NCI-H1417 (cell line): ENCODE data around the gene UBE2B.
"Not testable (repeated sequence)": the region's sequence is repeated elsewhere in the genome, so short reads cannot be mapped to it uniquely, and the experiment has no call there.

Experiments
- DNase-seq, 3 experiments: peaks; one replicate each; lab custom pipeline; 2025; lab: John Stamatoyannopoulos, UW

The UBE2B gene

DNA sequence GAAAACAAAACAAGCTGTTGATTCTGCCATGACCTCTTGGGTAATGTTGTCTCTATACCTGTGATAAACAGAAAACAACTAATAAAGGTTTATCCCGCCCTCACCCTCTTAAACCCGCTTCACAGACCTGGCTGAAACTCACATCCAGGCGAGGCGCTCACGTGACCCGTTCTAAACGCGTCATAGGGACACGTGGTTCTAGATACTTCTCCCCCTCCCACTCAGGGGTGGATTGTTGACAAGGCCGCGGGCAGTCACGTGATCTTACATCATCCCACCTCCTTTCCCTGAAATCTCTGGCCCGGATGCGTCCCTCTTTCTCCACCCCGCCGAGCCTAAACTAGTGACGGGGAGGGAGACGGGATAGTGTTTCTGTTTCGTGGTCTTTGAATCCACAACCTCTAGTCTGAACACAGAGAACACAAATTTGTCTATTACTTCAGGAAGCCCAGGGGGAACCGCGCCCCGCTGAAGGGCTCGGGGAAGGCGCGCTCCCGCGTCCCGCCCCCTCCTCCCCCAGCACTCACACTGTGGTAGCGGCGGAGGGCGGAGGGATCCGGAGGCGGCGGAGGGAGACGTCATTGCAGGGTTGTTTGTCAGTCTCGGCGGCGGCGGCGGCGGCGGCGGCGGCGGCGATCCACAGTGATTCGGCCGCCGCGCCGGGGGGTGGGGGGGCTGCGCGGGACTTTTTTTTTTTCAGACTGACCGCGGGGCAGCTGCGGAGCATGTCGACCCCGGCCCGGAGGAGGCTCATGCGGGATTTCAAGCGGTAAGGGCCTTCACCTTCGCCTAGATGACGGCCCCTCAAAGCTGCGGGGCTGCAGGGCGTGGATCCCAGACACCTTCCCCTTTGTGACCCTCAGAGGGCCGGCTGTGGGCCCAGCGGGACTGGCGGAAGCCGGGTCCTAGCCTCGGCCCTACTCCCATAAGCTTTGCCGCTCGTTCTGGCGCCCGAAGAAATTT, at the start of gene UBE2B:
TSS of gene UBE2B (plus strand) at position 699 of the 963 bp plus-strand sequence. CDS start at position 726, 27 bp downstream.
- DNase-seq, result peak; percentile 97 to 98 (median 97)

DNA sequence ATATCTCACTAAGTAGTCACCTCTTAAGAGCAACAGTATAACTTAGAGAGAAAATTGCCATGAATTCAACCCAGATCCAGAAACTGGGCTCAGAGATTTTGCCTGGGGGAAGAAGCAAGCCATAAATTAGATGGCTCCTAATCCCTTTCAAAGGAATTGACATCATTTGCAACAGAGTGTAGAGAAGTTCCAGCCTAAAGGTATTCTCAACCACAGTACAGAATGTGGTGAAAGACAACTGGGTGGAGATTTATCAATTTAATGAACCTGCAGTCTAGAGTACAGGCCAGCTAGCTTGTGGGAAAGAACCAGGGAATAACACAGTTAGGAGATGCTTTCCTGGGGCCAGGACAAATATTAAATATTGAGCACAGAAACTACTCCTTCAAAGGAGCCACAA, 44.0 kb upstream of the UBE2B start:
- no peak for DNase-seq

DNA sequence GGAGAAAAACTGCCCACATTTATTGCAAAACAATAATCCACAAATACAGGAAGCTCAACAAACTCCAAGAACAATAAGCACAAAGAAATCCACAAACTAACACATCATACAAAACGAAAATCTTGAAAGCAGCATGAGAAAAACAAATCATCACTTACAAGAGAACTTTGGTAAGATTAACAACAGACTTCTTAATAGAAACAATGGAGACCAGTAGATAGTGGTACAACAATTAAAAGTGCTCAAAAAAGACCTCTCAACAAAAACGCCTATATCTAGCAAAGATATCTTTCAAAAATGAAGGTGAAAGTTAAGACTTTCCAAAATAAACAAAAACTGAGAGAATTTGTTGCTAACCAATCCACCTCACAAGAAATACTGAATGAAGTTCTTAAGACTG, 42.8 kb upstream of the UBE2B start:
- DNase-seq, result no peak

DNA sequence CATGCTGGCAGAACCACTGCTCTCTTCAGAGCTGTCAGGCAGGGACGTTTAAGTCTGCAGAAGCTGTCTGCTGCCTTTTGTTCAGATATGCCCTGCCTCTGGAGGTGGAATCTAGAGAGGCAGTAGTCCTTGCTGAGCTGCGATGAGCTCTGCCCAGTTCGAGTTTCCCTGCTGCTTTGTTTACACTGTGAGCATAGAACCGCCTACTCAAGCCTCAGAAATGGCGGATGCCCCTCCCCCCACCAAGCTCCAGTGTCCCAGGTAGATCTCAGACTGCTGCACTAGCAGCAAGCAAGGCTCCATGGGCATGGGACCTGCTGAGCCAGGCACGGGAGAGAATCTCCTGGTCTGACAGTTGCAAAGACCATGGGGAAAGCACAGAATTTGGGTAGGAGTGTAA, 34.5 kb upstream of the UBE2B start:
- DNase-seq, result not testable (repeated sequence)

DNA sequence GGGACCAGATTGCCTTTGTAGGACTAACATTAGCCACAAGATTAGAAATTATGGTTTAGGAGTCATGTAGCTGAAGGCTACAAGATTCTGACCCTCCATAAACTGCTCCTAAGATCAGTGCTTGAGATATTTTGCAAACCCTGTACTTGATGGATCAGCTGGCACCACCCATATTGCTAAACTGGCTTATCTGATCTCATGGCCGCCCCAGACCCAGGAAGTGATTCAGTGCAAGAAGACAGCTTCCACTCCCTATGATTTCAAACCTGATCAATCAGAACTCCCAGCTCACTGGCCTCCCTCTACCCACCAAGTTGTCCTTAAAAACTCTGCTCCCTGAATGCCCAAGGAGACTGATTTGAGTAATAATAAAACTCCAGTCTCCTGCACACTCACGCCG, 27.9 kb upstream of the UBE2B start:
- not testable (repeated sequence) for DNase-seq

DNA sequence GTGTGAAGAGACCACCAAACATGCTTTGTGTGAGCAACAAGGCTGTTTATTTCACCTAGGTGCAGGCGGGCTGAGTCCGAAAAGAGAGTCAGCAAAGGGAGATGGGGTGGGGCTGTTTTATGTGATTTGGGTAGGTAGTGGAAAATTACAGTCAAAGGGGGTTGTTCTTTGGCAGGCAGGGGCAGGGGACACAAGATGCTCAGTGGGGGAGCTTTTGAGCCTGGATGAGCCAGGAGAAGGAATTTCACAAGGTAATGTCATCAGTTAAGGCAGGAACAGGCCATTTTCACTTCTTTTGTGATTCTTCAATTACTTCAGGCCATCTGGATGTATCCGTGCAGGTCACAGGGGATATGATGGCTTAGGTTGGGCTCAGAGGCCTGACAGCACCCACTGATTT, 25.9 kb upstream of the UBE2B start:
- DNase-seq, result not testable (repeated sequence)

DNA sequence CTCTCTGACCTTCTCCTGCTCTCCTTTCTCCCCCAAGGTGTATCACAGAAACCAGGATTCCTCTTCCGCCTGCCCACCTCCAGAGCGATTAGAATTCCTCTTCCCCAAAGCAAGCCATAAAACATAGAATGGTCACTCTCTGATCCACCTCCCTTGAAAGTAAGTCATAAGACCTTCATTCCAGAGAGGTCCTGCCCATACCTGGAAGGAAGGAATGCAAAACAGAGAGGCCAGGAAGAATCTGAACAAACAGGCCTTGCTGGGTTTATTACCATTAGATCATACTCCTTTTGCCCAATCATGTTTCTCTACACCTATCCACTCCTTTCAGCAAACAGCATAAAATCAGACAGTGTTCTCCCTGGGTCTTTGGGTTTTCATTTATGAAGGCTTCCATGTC, 25.4 kb upstream of the UBE2B start:
- DNase-seq, result no peak

DNA sequence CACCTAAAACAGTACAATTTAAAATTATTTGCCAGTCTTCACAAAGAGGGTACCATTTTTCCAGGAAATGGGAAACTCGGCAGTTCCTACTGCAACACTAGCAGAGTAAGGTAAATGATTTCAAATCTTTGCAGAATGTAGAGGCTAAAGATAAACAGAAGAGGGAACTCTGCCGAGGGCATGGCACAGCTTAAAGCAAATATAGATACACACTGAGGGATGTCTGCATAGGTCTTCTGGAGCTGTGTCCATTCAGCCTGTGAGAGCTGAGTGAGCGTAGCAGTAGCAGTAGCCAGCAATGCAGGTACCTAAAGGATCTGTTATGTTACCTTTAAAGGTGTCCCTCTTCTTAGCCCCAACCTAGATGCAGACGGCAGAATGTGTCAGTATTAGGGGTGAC, 21.9 kb upstream of the UBE2B start:
- no peak for DNase-seq

DNA sequence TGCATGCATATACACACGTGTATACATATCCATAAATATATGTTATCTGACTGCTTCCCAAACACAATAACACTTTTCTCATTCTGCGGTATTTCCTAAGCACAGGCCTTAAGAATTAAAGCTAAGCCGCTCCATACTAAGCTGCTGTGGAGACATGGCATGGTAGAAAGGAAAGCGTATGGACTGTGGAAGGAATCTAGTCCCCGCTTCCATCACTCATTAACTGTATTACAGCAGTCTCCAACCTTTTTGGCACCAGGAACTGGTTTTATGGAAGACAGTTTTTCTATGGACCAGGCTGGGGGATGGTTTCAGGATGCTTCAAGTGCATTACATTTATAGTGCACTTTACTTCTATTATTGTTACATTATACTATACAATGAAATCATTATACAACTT, 15.7 kb upstream of the UBE2B start:
- DNase-seq, result no peak

DNA sequence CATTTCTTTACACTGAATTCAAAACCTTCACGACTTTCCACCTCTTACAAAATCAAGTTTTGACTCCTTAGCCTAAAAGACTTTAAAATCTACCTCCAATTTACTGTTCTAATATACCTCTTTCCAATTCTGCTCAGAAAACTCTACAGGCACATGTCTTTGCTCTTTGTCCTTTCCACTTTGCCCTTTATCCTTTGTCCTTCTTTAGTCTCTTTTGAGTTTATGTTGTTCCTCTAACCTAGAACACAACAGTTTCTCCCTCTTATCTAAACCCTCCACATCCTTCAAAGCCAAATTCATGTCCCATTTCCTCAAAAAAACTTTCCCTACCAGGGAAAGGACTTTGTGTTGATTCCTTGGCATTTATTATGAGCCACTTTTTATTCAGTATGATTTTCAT, 5.8 kb upstream of the UBE2B start:
- DNase-seq, result no peak

DNA sequence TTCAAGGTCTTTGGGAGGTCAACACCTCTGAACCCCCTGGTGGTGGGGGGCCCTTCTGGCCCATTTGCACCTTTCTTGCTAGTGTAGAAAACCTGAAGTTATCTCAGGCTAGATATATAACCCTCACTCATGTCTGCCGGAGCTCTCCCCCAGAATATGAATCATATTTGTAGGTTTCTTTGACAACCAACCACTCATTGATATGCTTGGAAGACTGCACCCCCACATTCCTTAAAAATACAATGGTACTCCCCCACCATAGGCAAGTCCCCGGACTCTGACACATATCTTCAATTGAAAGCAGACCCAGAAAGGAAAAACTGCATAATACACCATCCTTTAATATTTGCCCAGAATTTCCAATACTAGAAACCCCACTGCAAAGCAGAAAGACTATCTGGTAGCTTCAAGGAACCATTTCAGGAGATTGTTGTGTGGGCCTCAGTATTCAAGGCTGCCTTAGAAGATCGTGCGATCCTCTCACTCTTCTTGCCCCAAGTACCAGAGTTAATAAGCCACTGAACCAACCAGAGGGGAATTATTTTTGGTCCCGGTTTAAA, 978 bp upstream of the UBE2B start:
- no peak for DNase-seq

DNA sequence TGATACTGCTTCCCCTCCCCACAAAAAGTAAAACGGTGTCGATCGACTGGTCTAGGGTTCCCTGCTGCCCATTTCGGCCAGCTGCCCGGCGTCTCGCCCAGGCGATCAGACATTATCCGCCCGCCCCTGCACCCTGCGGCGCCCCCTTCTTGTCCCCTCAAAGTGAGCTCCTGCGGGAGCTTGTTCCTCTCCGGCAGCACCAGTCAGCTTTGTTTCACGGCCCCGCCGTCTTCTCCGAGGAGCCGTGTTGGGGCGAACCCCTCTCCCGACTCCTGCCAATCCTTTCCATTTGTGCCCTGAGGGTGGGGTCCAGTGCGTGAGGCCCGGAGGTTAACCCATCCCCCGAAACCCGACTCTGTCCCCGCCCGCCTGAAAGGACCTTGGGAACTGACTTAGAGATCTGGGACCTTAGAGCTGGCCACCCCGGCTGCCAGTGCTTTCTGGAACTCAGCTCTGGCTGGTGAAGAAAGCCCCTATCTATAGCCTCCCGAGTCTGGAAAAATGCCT, 518 bp downstream of the UBE2B start:
- peak in 2 of 3 experiments; percentile 63 to 68 for DNase-seq

DNA sequence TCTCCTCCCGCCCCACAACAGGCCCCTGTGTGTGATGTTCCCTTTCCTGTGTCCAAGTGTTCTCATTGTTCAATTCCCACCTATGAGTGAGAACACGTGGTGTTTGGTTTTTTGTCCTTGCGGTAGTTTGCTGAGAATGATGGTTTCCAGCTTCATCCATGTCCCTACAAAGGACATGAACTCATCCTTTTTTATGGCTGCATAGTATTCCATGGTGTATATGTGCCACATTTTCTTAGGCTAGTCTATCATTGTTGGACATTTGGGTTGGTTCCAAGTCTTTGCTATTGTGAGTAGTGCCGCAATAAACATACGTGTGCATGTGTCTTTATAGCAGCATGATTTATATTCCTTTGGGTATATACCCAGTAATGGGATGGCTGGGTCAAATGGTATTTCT, 2.3 kb downstream of the UBE2B start:
- not testable (repeated sequence) for DNase-seq

DNA sequence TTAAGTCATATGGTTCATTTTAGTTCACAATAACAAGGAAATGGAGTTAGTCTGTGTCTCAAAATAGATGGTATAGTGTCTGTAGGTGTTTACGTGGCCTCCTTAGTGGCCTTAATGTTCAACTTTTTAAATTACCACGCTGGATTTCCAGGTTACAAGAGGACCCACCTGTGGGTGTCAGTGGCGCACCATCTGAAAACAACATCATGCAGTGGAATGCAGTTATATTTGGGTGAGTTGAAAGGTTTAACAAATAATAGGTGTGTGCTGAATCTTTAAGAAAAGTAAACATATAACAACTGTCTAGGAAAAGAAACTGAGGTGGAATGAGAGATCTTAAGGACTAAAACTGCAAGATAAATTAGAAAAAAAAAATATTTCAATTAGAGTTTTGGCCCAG, 2.9 kb downstream of the UBE2B start:
- DNase-seq, result no peak

DNA sequence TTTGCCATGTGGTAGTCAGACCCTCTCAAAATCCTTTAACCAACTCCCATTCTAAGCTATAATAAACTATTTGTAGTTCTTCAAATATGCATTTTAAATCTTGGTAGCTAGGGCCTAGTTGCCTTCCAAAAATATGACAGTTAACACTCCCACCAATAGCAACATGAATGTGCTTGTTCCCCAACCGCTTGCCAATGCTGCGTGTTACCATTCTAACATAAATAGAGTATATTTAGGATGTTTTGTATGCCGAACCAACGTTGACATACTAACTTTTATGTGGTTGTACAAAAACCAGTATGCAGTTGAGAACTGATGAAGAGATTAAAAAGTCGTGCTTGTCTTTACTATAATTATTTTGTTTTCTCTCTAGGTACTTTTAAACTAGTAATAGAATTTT, 9.0 kb downstream of the UBE2B start:
- DNase-seq, result no peak

DNA sequence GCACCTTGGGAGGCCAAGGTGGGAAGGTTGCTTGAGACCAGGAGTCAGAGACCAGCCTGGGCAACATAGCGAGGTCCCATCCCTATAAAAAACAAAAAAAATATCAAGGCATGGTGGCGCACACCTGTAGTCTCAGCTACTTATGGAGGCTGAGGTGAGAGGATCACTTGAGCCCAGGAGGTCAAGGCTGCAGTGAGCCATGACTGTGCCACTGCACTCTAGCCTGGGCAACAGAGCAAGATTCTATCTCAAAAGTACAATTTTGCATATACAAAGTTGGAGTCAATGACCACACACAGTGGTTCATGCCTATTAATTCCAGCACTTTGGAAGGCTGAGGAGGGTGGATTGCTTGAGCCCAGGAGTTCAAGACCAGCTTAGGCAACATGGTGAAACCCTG, 10.8 kb downstream of the UBE2B start:
- DNase-seq, result not testable (repeated sequence)

DNA sequence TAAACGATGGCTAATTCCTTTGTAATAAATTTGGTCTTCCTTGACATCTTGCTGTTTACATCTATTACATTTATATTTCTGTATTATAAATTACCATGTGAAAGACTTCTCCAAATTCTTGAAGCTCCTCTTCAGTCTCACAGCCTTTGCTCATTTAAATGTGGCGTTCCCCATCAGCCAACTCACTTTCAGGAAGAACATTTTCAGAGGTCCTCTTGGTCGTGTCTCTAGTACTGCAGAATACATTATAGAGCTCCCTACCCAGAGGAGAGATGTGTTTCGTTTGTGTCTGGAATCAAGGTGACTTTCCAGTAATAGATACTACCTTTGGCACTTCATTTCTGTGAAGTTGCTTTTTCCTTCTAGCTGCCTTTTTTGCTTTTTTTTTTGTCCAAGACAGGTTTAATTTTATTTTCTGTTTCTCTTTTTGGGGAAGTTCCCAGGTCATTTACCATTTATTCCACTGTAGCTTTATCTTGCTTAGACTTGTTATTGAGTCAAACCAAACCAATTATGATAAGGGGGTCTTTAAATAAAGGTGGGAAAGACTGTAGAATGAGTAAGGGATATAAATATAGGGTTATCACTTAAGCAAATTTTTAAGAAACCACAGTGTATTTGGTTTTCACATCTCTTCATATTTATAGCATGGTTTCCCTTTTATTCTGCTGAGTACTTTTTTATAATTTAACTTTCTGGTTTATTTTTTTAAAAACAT, 12.8 kb downstream of the UBE2B start:
- no peak for DNase-seq

DNA sequence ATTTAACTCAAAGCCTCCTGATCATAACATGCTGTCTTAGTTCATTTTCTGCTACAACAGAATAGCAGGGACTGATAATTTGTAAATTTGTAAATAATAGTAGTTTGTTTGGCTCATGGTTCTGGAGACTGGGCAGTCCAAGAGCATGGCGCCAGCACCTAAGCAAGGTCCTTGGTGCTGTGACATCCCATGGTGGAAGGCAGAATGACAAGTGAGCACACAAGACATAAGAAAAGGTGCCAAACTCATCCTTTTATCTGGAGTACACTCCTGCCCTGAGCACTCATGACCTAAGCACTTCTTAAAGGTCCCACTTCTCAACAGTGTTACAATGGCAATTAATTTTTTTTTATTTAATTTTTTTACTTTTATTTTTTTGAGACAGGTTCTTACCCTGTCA, 16.1 kb downstream of the UBE2B start:
- no peak for DNase-seq

DNA sequence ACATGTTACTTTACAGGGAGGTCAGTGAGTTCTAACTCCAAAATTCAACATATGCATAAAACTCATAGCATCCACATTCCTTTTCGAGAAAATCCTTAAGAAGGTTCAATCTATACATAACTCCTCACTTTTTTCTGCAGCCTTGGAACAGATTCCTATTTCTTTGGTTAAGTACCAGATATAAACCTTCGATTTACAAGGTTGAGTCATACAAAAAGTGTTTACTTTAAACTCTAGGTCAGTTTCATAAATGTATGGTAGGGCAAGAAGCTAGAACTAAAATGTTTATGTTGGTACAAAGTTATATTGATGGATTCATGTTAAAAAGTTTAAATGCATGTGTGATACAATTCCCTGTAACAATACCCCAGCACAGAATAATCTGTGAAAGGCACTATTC, 20.9 kb downstream of the UBE2B start:
- no peak for DNase-seq

DNA sequence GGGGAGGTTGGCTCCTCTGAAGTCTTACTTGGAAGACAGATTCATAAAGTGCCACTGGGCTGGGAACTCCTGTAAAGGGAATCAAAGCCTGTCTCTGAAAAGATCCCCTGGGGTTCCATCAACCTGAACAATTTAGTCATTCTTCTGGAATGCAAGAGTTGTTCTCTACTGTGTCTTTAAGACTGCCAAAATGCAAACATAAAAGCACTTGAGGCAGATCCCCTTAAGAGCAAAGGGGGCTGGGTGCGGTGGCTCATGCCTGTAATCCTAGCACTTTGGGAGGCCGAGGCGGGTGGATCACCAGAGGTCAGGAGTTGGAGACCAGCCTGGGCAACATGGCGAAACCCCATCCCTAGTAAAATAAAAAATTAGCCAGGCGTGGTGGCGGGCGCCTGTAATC, 23.6 kb downstream of the UBE2B start:
- no peak for DNase-seq

DNA sequence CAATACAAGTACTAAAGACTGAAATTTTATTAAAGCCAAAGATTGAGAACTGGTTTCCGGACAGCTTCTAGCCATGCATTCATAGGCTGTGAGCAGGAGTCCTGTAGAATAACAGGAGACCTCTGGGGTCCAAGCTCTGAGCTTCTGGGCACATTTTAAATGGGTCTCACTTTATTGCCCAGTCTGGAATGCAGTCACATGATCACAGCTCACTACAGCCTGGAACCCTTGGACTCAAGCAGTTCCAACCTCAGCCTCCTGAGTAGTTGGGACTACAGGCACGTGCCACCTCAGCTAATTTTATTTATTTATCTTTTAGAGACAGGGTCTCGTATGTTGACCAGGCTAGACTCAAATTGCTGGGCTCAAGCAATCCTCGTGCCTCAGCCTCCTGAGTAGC, 24.9 kb downstream of the UBE2B start:
- DNase-seq, result no peak

DNA sequence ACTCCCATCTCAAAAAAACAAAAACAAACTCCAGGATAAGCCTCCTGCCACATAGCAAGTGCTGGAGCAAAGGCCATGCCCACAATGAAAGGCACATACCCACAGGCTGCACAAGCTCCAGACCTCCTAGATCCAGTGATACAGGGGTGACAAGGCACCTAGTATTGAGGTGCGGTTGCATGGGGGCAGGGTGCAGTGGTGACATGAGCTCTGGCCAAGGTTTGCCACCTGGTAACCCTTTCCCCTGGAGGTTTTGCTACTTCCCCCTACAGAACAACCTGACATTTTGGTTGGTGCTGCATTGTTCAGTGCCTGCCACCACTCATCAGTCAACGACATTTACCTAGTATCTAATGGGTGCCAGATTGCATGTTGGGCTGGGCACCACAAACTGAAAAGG, 25.8 kb downstream of the UBE2B start:
- DNase-seq, result no peak
